ENCODE results near the gene IGF1. TPM values are rescaled to one million over a fixed set of nuclear protein-coding genes. Genes with fewer than 3 reads are reported as not detected.

The IGF1 gene
- total and polyA plus RNA-seq, 7 experiments from 2014 or later: 0.30 to 1.5 (median 0.72) TPM; not detected in 3

DNA sequence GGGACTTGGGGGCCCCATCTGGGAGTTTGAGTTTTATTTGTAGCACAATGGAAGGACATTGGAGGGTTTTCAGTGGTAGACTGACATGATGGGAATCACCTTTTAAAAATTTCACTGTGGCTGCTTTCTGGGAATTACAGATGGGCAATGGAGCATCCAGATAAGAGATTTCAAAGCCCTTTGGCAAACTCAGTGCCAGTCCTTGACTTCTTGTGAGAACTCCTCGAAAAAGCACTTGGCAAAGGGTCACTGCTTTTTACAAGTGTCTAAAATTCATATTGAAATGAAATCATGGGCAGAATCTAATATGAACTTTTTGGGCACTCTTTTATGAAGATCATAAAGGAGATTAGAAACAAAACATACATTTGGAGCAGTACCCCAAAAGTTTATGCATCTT is 34.3 kb upstream of the IGF1 start:
- no peak for DNase-seq
- Histone ChIP-seq H3K4me3 (ENCODE audit: low read length) (no peak overlapping the region), H3K27ac (ENCODE audit: low read depth, low read length) (no peak overlapping the region), H3K27me3 (ENCODE audit: control insufficient read depth in 2 of 2, insufficient read depth in 2 of 2, low read length in 2 of 2) (no peaks in the 10 kb centered on the region), H3K9me3 (ENCODE audit: control insufficient read depth in 2 of 3, low read length in 3 of 3) (no peaks in the 10 kb centered on the region), H3K36me3 (ENCODE audit: control insufficient read depth in 2 of 3, insufficient read depth in 3 of 3, low read length in 3 of 3) (no peaks in the 10 kb centered on the region), H3K4me1 (ENCODE audit: control insufficient read depth in 2 of 2, insufficient read depth in 2 of 2, low read length in 2 of 2) (no peaks in the 10 kb centered on the region)
- POLR2A ChIA-PET: no interaction called here
- H3K9me3 Mint-ChIP-seq: peaks cover 0 to 4% (median 0%) of the 10 kb centered on the region in 11 donors
- intact Hi-C loops (cut with micrococcal nuclease): no loop called here
- peaks cover 5 to 15% (median 12%) of the 10 kb centered on the region in 5 donors for H3K27me3 Mint-ChIP-seq
- no peak for ATAC-seq
- no peak overlapping the region for H3K27ac Mint-ChIP-seq
- H3K36me3 Mint-ChIP-seq: no peaks in the 10 kb centered on the region
- no peak overlapping the region for H3K4me3 Mint-ChIP-seq
- H3K4me1 Mint-ChIP-seq: peaks cover 0 to 2% (median 0%) of the 10 kb centered on the region in 7 donors
- CTCF ChIA-PET: no interaction called here

DNA sequence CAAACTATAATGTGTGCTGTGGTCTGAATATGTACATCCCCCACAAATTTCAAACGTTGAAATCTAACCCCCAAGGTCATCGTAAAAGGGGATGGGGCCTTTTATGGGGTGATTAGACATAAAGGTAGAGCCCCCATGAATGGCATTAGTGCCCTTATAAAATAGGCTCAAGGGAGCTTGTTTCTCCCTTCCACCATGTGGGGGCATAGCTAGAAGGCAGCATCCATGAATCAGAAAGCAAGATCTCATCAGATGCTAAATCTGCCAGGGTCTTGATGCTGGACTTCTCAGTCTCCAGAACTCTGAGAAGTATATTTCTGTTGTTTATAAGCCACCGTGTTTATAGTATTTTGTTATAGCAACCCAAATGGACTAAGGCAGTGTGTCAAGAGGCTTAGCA is 33.4 kb upstream of the IGF1 start:
- Histone ChIP-seq H3K27me3 (ENCODE audit: control insufficient read depth in 2 of 2, insufficient read depth in 2 of 2, low read length in 2 of 2) (no peaks in the 10 kb centered on the region), H3K9me3 (ENCODE audit: control insufficient read depth in 2 of 3, low read length in 3 of 3) (no peaks in the 10 kb centered on the region), H3K4me3 (ENCODE audit: low read length) (no peak overlapping the region), H3K4me1 (ENCODE audit: control insufficient read depth in 2 of 2, insufficient read depth in 2 of 2, low read length in 2 of 2) (no peaks in the 10 kb centered on the region), H3K36me3 (ENCODE audit: control insufficient read depth in 2 of 3, insufficient read depth in 3 of 3, low read length in 3 of 3) (no peaks in the 10 kb centered on the region), H3K27ac (ENCODE audit: low read depth, low read length) (no peak overlapping the region)
- H3K4me3 Mint-ChIP-seq: no peak overlapping the region
- intact Hi-C loops (cut with micrococcal nuclease): no loop called here
- H3K27me3 Mint-ChIP-seq: peaks cover 2 to 15% (median 12%) of the 10 kb centered on the region in 5 donors
- POLR2A ChIA-PET: no interaction called here
- CTCF ChIA-PET: no interaction called here
- peaks cover 0 to 4% (median 0%) of the 10 kb centered on the region in 11 donors for H3K9me3 Mint-ChIP-seq
- H3K27ac Mint-ChIP-seq: no peak overlapping the region
- no peaks in the 10 kb centered on the region for H3K36me3 Mint-ChIP-seq
- DNase-seq: no peak
- ATAC-seq: no peak
- peaks cover 0 to 2% (median 0%) of the 10 kb centered on the region in 7 donors for H3K4me1 Mint-ChIP-seq

DNA sequence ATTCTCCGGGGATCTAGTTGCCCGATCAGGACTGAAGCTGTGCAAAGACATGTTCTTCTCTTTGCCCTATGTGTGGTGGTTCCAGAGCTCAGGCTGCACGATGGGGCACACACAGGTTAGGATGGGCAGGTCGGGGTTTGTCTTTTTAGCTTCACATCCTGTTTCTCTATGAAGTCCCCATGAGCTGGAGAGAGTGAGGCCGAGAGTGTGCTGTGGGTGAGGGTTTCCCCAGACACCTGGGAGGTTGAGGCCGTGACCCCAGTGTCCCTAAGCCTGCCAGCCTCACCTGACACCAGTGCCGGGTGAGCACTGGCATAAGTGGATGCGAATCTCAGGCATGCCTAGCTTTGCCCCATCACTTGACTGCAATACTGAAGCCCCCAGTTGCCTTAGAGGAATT is 32.9 kb upstream of the IGF1 start:
- no peak overlapping the region for H3K4me3 Mint-ChIP-seq
- H3K27me3 ChIP-seq (ENCODE audit: control insufficient read depth in 2 of 2, insufficient read depth in 2 of 2, low read length in 2 of 2): no peaks in the 10 kb centered on the region
- POLR2A ChIA-PET: no interaction called here
- no peak overlapping the region for H3K27ac Mint-ChIP-seq
- peaks cover 2 to 15% (median 12%) of the 10 kb centered on the region in 5 donors for H3K27me3 Mint-ChIP-seq
- peaks cover 0 to 2% (median 0%) of the 10 kb centered on the region in 7 donors for H3K4me1 Mint-ChIP-seq
- no peak overlapping the region for H3K4me3 ChIP-seq (ENCODE audit: low read length)
- intact Hi-C loops (cut with micrococcal nuclease): no loop called here
- H3K9me3 Mint-ChIP-seq: peaks cover 0 to 4% (median 0%) of the 10 kb centered on the region in 11 donors
- no peaks in the 10 kb centered on the region for H3K36me3 Mint-ChIP-seq
- ATAC-seq (no peak), DNase-seq (no peak)
- no peak overlapping the region for H3K27ac ChIP-seq (ENCODE audit: low read depth, low read length)
- H3K9me3 ChIP-seq (ENCODE audit: control insufficient read depth in 2 of 3, low read length in 3 of 3): no peaks in the 10 kb centered on the region
- CTCF ChIA-PET: no interaction called here
- H3K4me1 ChIP-seq (ENCODE audit: control insufficient read depth in 2 of 2, insufficient read depth in 2 of 2, low read length in 2 of 2): no peaks in the 10 kb centered on the region
- no peaks in the 10 kb centered on the region for H3K36me3 ChIP-seq (ENCODE audit: control insufficient read depth in 2 of 3, insufficient read depth in 3 of 3, low read length in 3 of 3)

DNA sequence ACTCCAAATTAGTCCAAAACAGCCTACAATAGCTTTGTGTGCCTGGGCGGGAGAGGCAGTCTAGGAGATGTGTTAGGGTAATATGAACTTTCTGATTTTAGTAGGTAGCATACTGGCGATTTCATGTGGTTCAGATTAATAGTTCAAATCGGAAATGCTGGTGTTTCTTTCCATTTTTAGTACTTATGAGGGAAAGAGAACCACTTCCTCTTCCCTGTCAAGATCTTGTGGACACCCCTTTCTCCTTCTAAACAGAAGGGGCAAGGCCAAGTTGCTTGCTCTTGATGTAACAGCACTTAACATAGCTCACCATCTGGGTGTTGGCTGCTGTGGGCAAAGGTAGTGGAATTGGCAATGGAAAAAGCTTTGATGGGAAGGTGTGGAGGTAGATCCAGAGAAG is 32.2 kb upstream of the IGF1 start:
- no peaks in the 10 kb centered on the region for H3K36me3 Mint-ChIP-seq

DNA sequence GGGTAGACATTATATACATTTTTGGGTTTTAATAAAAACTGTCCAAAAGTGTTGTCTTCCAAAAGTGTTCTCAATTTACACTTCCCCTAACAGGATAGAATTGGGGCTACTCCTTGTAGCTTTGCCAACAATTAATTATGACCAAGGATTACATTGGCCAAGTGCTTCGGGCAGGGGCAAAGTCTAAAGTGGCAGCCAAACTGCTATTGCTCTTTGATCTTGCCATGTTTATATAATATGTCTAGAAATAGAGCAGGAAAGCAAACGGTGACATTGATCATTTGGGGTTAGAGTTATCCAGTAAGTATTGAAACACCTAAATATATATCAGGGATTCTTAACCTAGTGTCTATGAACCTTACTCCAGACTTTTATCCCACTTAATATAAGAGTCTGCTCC is 31.2 kb upstream of the IGF1 start:
- Histone ChIP-seq H3K4me3 (ENCODE audit: low read length) (no peak overlapping the region), H3K27me3 (ENCODE audit: control insufficient read depth in 2 of 2, insufficient read depth in 2 of 2, low read length in 2 of 2) (no peaks in the 10 kb centered on the region), H3K9me3 (ENCODE audit: control insufficient read depth in 2 of 3, low read length in 3 of 3) (no peaks in the 10 kb centered on the region), H3K27ac (ENCODE audit: low read depth, low read length) (no peak overlapping the region), H3K4me1 (ENCODE audit: control insufficient read depth in 2 of 2, insufficient read depth in 2 of 2, low read length in 2 of 2) (no peaks in the 10 kb centered on the region), H3K36me3 (ENCODE audit: control insufficient read depth in 2 of 3, insufficient read depth in 3 of 3, low read length in 3 of 3) (no peaks in the 10 kb centered on the region)
- H3K36me3 Mint-ChIP-seq: no peaks in the 10 kb centered on the region
- DNase-seq (no peak), ATAC-seq (no peak)
- peaks cover 0 to 2% (median 0%) of the 10 kb centered on the region in 7 donors for H3K4me1 Mint-ChIP-seq
- H3K4me3 Mint-ChIP-seq: no peak overlapping the region
- ChIA-PET CTCF (no interaction called here), POLR2A (no interaction called here)
- H3K9me3 Mint-ChIP-seq: peaks cover 0 to 6% (median 0%) of the 10 kb centered on the region in 11 donors
- intact Hi-C loops (cut with micrococcal nuclease): no loop called here
- no peak overlapping the region for H3K27ac Mint-ChIP-seq
- H3K27me3 Mint-ChIP-seq: peaks cover 2 to 15% (median 12%) of the 10 kb centered on the region in 5 donors

More for the DNA sequence above, 32.2 kb upstream of the IGF1 start:
- ATAC-seq: no peak
- ChIA-PET CTCF (no interaction called here), POLR2A (no interaction called here)
- intact Hi-C loops (cut with micrococcal nuclease): no loop called here
- Mint-ChIP-seq H3K4me1 (peaks cover 0 to 2% (median 0%) of the 10 kb centered on the region in 7 donors), H3K9me3 (peaks cover 0 to 4% (median 0%) of the 10 kb centered on the region in 11 donors), H3K27me3 (peaks cover 2 to 15% (median 12%) of the 10 kb centered on the region in 5 donors), H3K4me3 (no peak overlapping the region), H3K27ac (no peak overlapping the region)
- Histone ChIP-seq H3K4me3 (ENCODE audit: low read length) (no peak overlapping the region), H3K9me3 (ENCODE audit: control insufficient read depth in 2 of 3, low read length in 3 of 3) (no peaks in the 10 kb centered on the region), H3K27ac (ENCODE audit: low read depth, low read length) (no peak overlapping the region), H3K36me3 (ENCODE audit: control insufficient read depth in 2 of 3, insufficient read depth in 3 of 3, low read length in 3 of 3) (no peaks in the 10 kb centered on the region), H3K4me1 (ENCODE audit: control insufficient read depth in 2 of 2, insufficient read depth in 2 of 2, low read length in 2 of 2) (no peaks in the 10 kb centered on the region), H3K27me3 (ENCODE audit: control insufficient read depth in 2 of 2, insufficient read depth in 2 of 2, low read length in 2 of 2) (no peaks in the 10 kb centered on the region)
- DNase-seq: no peak

DNA sequence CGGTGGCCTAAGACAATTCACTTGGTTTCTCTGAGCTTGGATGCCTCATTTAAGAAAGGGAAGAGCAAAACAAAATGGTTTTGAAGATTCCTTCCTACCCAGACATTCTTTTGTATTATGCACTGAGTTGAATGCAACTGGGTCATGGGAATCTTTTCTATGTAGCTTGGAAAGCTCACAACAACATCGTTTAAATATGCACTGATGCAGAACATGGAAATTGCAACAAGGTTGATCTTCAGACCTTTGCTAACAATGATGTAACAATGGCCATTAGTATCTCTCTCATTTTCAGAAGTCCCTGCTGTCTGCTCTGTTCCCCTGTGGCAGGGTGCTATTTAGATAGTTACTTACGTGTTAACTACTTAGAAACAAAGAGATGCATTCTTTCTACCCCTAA is 30.1 kb upstream of the IGF1 start:
- DNase-seq: no peak
- H3K36me3 Mint-ChIP-seq: no peaks in the 10 kb centered on the region
- Histone ChIP-seq H3K4me1 (ENCODE audit: control insufficient read depth in 2 of 2, insufficient read depth in 2 of 2, low read length in 2 of 2) (no peaks in the 10 kb centered on the region), H3K9me3 (ENCODE audit: control insufficient read depth in 2 of 3, low read length in 3 of 3) (no peaks in the 10 kb centered on the region), H3K4me3 (ENCODE audit: low read length) (no peak overlapping the region), H3K27me3 (ENCODE audit: control insufficient read depth in 2 of 2, insufficient read depth in 2 of 2, low read length in 2 of 2) (no peaks in the 10 kb centered on the region), H3K36me3 (ENCODE audit: control insufficient read depth in 2 of 3, insufficient read depth in 3 of 3, low read length in 3 of 3) (no peaks in the 10 kb centered on the region), H3K27ac (ENCODE audit: low read depth, low read length) (no peak overlapping the region)
- no peak overlapping the region for H3K4me3 Mint-ChIP-seq
- ChIA-PET POLR2A (no interaction called here), CTCF (no interaction called here)
- H3K27ac Mint-ChIP-seq: no peak overlapping the region
- peaks cover 2 to 11% (median 8%) of the 10 kb centered on the region in 5 donors for H3K27me3 Mint-ChIP-seq
- intact Hi-C loops (cut with micrococcal nuclease): no loop called here
- peaks cover 0 to 2% (median 0%) of the 10 kb centered on the region in 7 donors for H3K4me1 Mint-ChIP-seq
- no peak for ATAC-seq
- peaks cover 0 to 10% (median 0%) of the 10 kb centered on the region in 11 donors for H3K9me3 Mint-ChIP-seq

DNA sequence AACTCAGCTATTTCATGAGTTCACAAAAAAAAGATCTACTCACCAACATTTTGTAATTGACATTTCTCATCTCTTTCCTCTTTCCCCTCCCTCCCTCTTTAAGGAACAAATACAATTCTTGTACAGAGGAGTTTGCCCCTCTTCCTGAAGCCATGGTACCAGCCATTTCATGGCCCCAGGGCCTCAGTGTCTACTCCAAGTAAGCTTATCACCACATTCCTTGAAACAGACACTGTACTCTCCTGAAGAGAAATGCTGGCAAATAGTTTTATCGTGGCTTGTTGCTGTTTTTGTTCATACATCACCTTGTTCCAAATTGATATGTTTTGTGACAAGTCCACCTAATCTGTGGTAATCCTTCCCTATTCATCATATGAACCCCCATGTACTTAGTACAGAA is 29.7 kb upstream of the IGF1 start:
- H3K4me3 Mint-ChIP-seq: no peak overlapping the region
- ChIA-PET POLR2A (no interaction called here), CTCF (no interaction called here)
- Histone ChIP-seq H3K4me1 (ENCODE audit: control insufficient read depth in 2 of 2, insufficient read depth in 2 of 2, low read length in 2 of 2) (no peaks in the 10 kb centered on the region), H3K27me3 (ENCODE audit: control insufficient read depth in 2 of 2, insufficient read depth in 2 of 2, low read length in 2 of 2) (no peaks in the 10 kb centered on the region), H3K27ac (ENCODE audit: low read depth, low read length) (no peak overlapping the region), H3K9me3 (ENCODE audit: control insufficient read depth in 2 of 3, low read length in 3 of 3) (no peaks in the 10 kb centered on the region), H3K4me3 (ENCODE audit: low read length) (no peak overlapping the region), H3K36me3 (ENCODE audit: control insufficient read depth in 2 of 3, insufficient read depth in 3 of 3, low read length in 3 of 3) (no peaks in the 10 kb centered on the region)
- no peaks in the 10 kb centered on the region for H3K36me3 Mint-ChIP-seq
- peaks cover 0 to 2% (median 0%) of the 10 kb centered on the region in 7 donors for H3K4me1 Mint-ChIP-seq
- ATAC-seq (no peak), DNase-seq (no peak)
- H3K27ac Mint-ChIP-seq: no peak overlapping the region
- intact Hi-C loops (cut with micrococcal nuclease): no loop called here
- H3K9me3 Mint-ChIP-seq: peaks cover 0 to 10% (median 0%) of the 10 kb centered on the region in 11 donors
- H3K27me3 Mint-ChIP-seq: peaks cover under 1 to 7% (median 4%) of the 10 kb centered on the region in 5 donors
